Thoracic aorta (tissue), 2 donors: ENCODE data around the gene IDH3G. TPM values are rescaled to one million over a fixed set of nuclear protein-coding genes. Genes with fewer than 3 reads are reported as not detected.

ENCODE experiments used
- ATAC-seq: fragments of 150-250 bp; one replicate; pipeline ENCODE4 v1.8.0; 2017; ENCODE audit warnings: low read depth; ENCODE audit not compliant: insufficient number of reproducible peaks, low FRiP score
- DNase-seq: peaks from one replicate; pipeline ENCODE4 v3.0.0-alpha.2; 2020; ENCODE audit warnings: low spot score
- H3K27ac ChIP-seq, 2 donors: fragments of 200-600 bp; sonication (generic); 1 replicate in 1 of 2; 2 replicates in 1 of 2; pipeline ENCODE4 v1.5.1; 2016; ENCODE audit warnings: mild to moderate bottlenecking in 2 of 2, moderate library complexity in 2 of 2
- H3K27me3 ChIP-seq: fragments of 200-600 bp; sonication (generic); replicated peaks from 2 replicates; pipeline ENCODE4 v1.6.0; 2016; ENCODE audit warnings: mild to moderate bottlenecking; ENCODE audit not compliant: insufficient read depth
- H3K36me3 ChIP-seq: fragments of 200-600 bp; sonication (generic); one replicate; pipeline ENCODE4 v1.5.1; 2016
- H3K4me1 ChIP-seq, 2 donors: fragments of 200-600 bp; sonication (generic); 1 replicate in 1 of 2; 2 replicates in 1 of 2; pipeline versions ENCODE4 v1.5.1 to v1.6.0; 2016; ENCODE audit warnings: low read depth in 2 of 2, mild to moderate bottlenecking in 1 of 2; ENCODE audit not compliant: control insufficient read depth in 1 of 2
- H3K4me3 ChIP-seq: fragments of 200-600 bp; sonication (generic); 2 replicates; pipeline ENCODE4 v1.5.1; 2016; ENCODE audit warnings: mild to moderate bottlenecking
- H3K9me3 ChIP-seq: fragments of 200-600 bp; sonication (generic); 2 replicates; pipeline ENCODE4 v1.5.1; 2016
- CTCF ChIP-seq: fragments of 200-600 bp; sonication (generic); IDR thresholded peaks from one replicate; pipeline ENCODE4 v1.5.1; 2019; ENCODE audit warnings: antibody characterized with exemption
- total RNA-seq, 2 donors: library from RNA; depleted of rRNA; stranded (reverse); fragments of >200 nt; gene quantifications; one replicate each; pipeline versions ENCODE4 v1.1.0 to v1.2.3, GENCODE V29; 2016

IDH3G gene
- total RNA-seq, 2 donors from 2014 or later, result 70.9 to 91.9 TPM

GRCh38 chrX:153802513-153803045 lies 8.4 kb upstream of the IDH3G start:
- Histone ChIP-seq H3K27ac (no peak overlapping the region), H3K27me3 (no peaks in the 10 kb centered on the region), H3K4me1 (peaks cover 0 to 6% of the 10 kb centered on the region in 2 donors), H3K36me3 (peaks cover 5% of the 10 kb centered on the region), H3K4me3 (no peak overlapping the region), H3K9me3 (no peaks in the 10 kb centered on the region)
- no peak for ATAC-seq
- DNase-seq, result no peak
- TF ChIP-seq CTCF, result no peak

GRCh38 chrX:153801669-153802068 lies 7.5 kb upstream of the IDH3G start:
- no peak overlapping the region for H3K27ac ChIP-seq
- H3K27me3 ChIP-seq, result no peaks in the 10 kb centered on the region
- peaks cover 5% of the 10 kb centered on the region for H3K36me3 ChIP-seq
- peaks cover 0 to 6% of the 10 kb centered on the region in 2 donors for H3K4me1 ChIP-seq
- H3K9me3 ChIP-seq, result no peaks in the 10 kb centered on the region
- no peak for TF ChIP-seq CTCF
- DNase-seq (no peak), ATAC-seq (no peak)
- H3K4me3 ChIP-seq, result no peak overlapping the region

- no peaks in the 10 kb centered on the region for H3K9me3 ChIP-seq
- no peak for TF ChIP-seq CTCF
- H3K27me3 ChIP-seq, result no peaks in the 10 kb centered on the region
- no peak overlapping the region for H3K4me3 ChIP-seq
- peak overlapping the region; percentile 43 to 64 for H3K27ac ChIP-seq
- peaks cover 1 to 14% of the 10 kb centered on the region in 2 donors for H3K4me1 ChIP-seq
- ATAC-seq (no peak), DNase-seq (no peak)
- H3K36me3 ChIP-seq, result peaks cover 5% of the 10 kb centered on the region
Measured at GRCh38 chrX:153800746-153801145, 6.6 kb upstream of the IDH3G start.

- Histone ChIP-seq H3K9me3 (no peaks in the 10 kb centered on the region), H3K36me3 (peaks cover 5% of the 10 kb centered on the region), H3K4me3 (no peak overlapping the region), H3K27me3 (no peaks in the 10 kb centered on the region), H3K4me1 (peaks cover 4 to 19% of the 10 kb centered on the region in 2 donors), H3K27ac (peak overlapping the region; percentile 43 to 64)
- ATAC-seq (no peak), DNase-seq (no peak)
- TF ChIP-seq CTCF, result no peak
Measured at GRCh38 chrX:153800177-153800722, 6.1 kb upstream of the IDH3G start.

GRCh38 chrX:153799326-153799725 lies 5.2 kb upstream of the IDH3G start:
- no peak for ATAC-seq
- H3K4me1 ChIP-seq, result peaks cover 4 to 20% of the 10 kb centered on the region in 2 donors
- no peaks in the 10 kb centered on the region for H3K9me3 ChIP-seq
- no peak for DNase-seq
- no peak overlapping the region for H3K4me3 ChIP-seq
- no peaks in the 10 kb centered on the region for H3K27me3 ChIP-seq
- H3K27ac ChIP-seq, result peak overlapping the region in 1 of 2 donors; percentile 64
- no peak for TF ChIP-seq CTCF
- peaks cover 5% of the 10 kb centered on the region for H3K36me3 ChIP-seq
